SK-N-SH (cell line): ENCODE measurements around the gene HSPA1L. TPM values are rescaled to one million over a fixed set of nuclear protein-coding genes. Genes with fewer than 3 reads are reported as not detected.
"Not testable (repeated sequence)": the region's sequence is repeated elsewhere in the genome, so short reads cannot be mapped to it uniquely, and the experiment has no call there.

Experiments used
- CTCF ChIA-PET: fragments of 300-600, 350-600 bp; formaldehyde crosslinking; extraction: SDS; loops from one replicate; lab custom pipeline; 2021; lab: Yijun Ruan, JAX
- POLR2A ChIA-PET: fragments of 350-600 bp; sonication (Branson Sonifier 250); formaldehyde crosslinking; extraction: SDS; loops from one replicate; lab custom pipeline; 2020; ENCODE audit warnings: antibody characterized with exemption, inconsistent platforms; lab: Yijun Ruan, JAX
- DNase-seq: peaks from one replicate; pipeline ENCODE4 v3.0.0; 2012
- H2AFZ ChIP-seq: fragments of 200-600 bp; sonication (generic); 2 replicates; pipeline ENCODE4 v1.8.1; 2016; ENCODE audit warnings: antibody characterized with exemption, mild to moderate bottlenecking, low read depth
- H3F3A ChIP-seq: fragments of 200-600 bp; sonication (generic); replicated peaks from 2 replicates; pipeline ENCODE3; 2016; ENCODE audit warnings: antibody characterized with exemption, mild to moderate bottlenecking; ENCODE audit not compliant: insufficient read depth
- H3K27ac ChIP-seq, 2 experiments: fragments of 200-500 bp in 1 of 2; fragments of 200-600 bp in 1 of 2; sonication (Bioruptor generic) in 1 of 2; sonication (generic), shearing (Covaris generic) in 1 of 2; 2 replicates each; pipeline versions ENCODE4 v1.5.1 to v1.6.1; 2014 to 2016; ENCODE audit warnings: low read depth in 2 of 2, inconsistent platforms in 1 of 2, low read length in 1 of 2, mild to moderate bottlenecking in 1 of 2, mixed read lengths in 1 of 2
- H3K27me3 ChIP-seq: fragments of 200-600 bp; sonication (generic), shearing (Covaris generic); 2 replicates; pipeline ENCODE4 v1.6.1; 2016; ENCODE audit warnings: mixed run types; ENCODE audit not compliant: insufficient read depth
- H3K36me3 ChIP-seq, 2 experiments: fragments of 200-500 bp in 1 of 2; fragments of 200-600 bp in 1 of 2; sonication (Bioruptor generic) in 1 of 2; sonication (generic) in 1 of 2; replicated peaks in 1 of 2; 2 replicates each; pipeline versions ENCODE3 to v1.5.1; 2014 to 2016; ENCODE audit warnings: low read length in 1 of 2, mild to moderate bottlenecking in 1 of 2; ENCODE audit not compliant: insufficient read depth in 2 of 2, control insufficient read depth in 1 of 2
- H3K4me1 ChIP-seq, 2 experiments: fragments of 200-500 bp in 1 of 2; fragments of 200-600 bp in 1 of 2; sonication (Bioruptor generic) in 1 of 2; sonication (generic), shearing (Covaris generic) in 1 of 2; 2 replicates each; pipeline versions ENCODE4 v1.5.1 to v1.6.1; 2014 to 2016; ENCODE audit warnings: low read depth in 1 of 2, low read length in 1 of 2, mixed run types in 1 of 2; ENCODE audit not compliant: insufficient read depth in 2 of 2, control insufficient read depth in 1 of 2
- H3K4me2 ChIP-seq: fragments of 200-600 bp; sonication (generic), shearing (Covaris generic); 2 replicates; pipeline ENCODE4 v1.6.1; 2017; ENCODE audit warnings: mixed run types
- H3K4me3 ChIP-seq, 2 experiments: fragments of 200-500 bp in 1 of 2; fragments of 200-600 bp in 1 of 2; sonication (Bioruptor generic) in 1 of 2; sonication (generic), shearing (Covaris generic) in 1 of 2; 2 replicates each; pipeline versions ENCODE4 v1.5.1 to v1.8.1; 2014 to 2016; ENCODE audit warnings: low read depth in 2 of 2, inconsistent platforms in 1 of 2, low read length in 1 of 2, mild to moderate bottlenecking in 1 of 2, mixed read lengths in 1 of 2, moderate library complexity in 1 of 2
- H3K79me2 ChIP-seq: fragments of 200-600 bp; sonication (generic); 2 replicates; pipeline ENCODE4 v1.8.1; 2017; ENCODE audit warnings: mild to moderate bottlenecking; ENCODE audit not compliant: insufficient read depth
- H3K9ac ChIP-seq: fragments of 200-600 bp; sonication (generic); 2 replicates; pipeline ENCODE4 v1.6.1; 2017; ENCODE audit warnings: mixed run types
- H3K9me2 ChIP-seq: fragments of 200-600 bp; sonication (generic); 2 replicates; pipeline ENCODE4 v1.6.1; 2017; ENCODE audit warnings: mixed run types
- H3K9me3 ChIP-seq: fragments of 200-600 bp; sonication (generic); 2 replicates; pipeline ENCODE4 v1.6.1; 2017; ENCODE audit warnings: mixed run types, mild to moderate bottlenecking, moderate library complexity
- H4K20me1 ChIP-seq: fragments of 200-600 bp; sonication (generic); 2 replicates; pipeline ENCODE4 v1.6.1; 2017; ENCODE audit warnings: mild to moderate bottlenecking, mixed run types; ENCODE audit not compliant: insufficient read depth
- CHD2 ChIP-seq: fragments of 150-350 bp; IDR thresholded peaks from 2 replicates; pipeline ENCODE4 v1.6.1; 2018; ENCODE audit warnings: low read length; ENCODE audit not compliant: partially characterized antibody
- MEF2A ChIP-seq: IDR thresholded peaks from 2 replicates; pipeline ENCODE4 v1.4.0; 2012; ENCODE audit warnings: low read depth, borderline replicate concordance
- NFIC ChIP-seq: IDR thresholded peaks from 2 replicates; pipeline ENCODE4 v1.4.0; 2012; ENCODE audit warnings: borderline replicate concordance
- POLR2AphosphoS5 ChIP-seq: IDR thresholded peaks from 2 replicates; pipeline ENCODE4 v1.6.1; 2012; ENCODE audit warnings: low read depth, low read length
- RCOR1 ChIP-seq: fragments of 150-350 bp; IDR thresholded peaks from 2 replicates; pipeline ENCODE4 v1.6.1; 2017; ENCODE audit warnings: antibody characterized with exemption, low read length
- RFX5 ChIP-seq: IDR thresholded peaks from 2 replicates; pipeline ENCODE4 v1.6.1; 2012; ENCODE audit warnings: mild to moderate bottlenecking, improper control_type of control experiment, low read length
- SIN3A ChIP-seq: IDR thresholded peaks from 2 replicates; pipeline ENCODE4 v1.6.1; 2012; ENCODE audit warnings: low read depth, mild to moderate bottlenecking, low read length, moderate library complexity, borderline replicate concordance
- TAF1 ChIP-seq: IDR thresholded peaks from 2 replicates; pipeline ENCODE4 v1.6.1; 2012; ENCODE audit warnings: low read depth, mild to moderate bottlenecking, low read length, moderate library complexity, borderline replicate concordance
- TEAD4 ChIP-seq: IDR thresholded peaks from 2 replicates; pipeline ENCODE4 v1.4.0; 2012; ENCODE audit warnings: mild to moderate bottlenecking, borderline replicate concordance; ENCODE audit not compliant: insufficient read depth
- WGBS: methylation state at CpG from one replicate; pipeline ENCODE4 v1.1.6; 2017; ENCODE audit warnings: low lambda C conversion rate; 5-methylcytosine and 5-hydroxymethylcytosine counted together
- polyA plus RNA-seq, 3 experiments: library from polyadenylated mRNA; depleted of rRNA; stranded (reverse); fragments of >200 nt; gene quantifications; 2 replicates each; pipeline ENCODE4 v1.2.3, GENCODE V29; 2012
- TF ChIP-seq, protein P1 (sequence below): IDR thresholded peaks from 2 replicates; pipeline ENCODE4 v1.4.0; 2012; ENCODE audit warnings: low read depth, borderline replicate concordance
- TF ChIP-seq, protein P2 (sequence below): IDR thresholded peaks from 2 replicates; pipeline ENCODE4; 2012

Gene HSPA1L
- polyA plus RNA-seq, 1 of the 3 experiments (the other 2 are of a cell fraction) = 0.69 TPM

DNA sequence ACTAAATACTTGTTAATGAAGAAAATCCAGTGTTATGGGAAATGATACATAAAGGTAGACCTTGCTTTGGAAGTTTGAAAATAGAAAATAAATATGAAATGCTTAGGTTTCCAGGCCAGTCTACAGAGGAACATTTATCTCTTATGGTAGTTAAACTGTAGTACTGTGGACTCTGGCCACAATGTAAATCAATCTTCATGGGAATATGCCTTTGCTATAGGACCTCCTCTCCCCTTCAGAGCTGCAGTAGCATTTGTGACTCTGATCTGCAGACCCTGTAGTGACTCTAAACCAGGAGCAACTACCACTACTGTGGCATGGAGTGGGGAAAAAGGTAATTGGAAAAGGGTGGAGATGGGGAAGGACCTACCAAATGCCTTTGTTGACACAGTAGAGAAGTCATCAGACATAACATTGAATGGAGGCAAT is 4.8 kb upstream of the HSPA1L start (continued):
- TF ChIP-seq RFX5 (no peak), TAF1 (no peak), RCOR1 (no peak), MEF2A (no peak), TEAD4 (no peak)
- TF ChIP-seq, all 33 proteins: peak for 0

DNA sequence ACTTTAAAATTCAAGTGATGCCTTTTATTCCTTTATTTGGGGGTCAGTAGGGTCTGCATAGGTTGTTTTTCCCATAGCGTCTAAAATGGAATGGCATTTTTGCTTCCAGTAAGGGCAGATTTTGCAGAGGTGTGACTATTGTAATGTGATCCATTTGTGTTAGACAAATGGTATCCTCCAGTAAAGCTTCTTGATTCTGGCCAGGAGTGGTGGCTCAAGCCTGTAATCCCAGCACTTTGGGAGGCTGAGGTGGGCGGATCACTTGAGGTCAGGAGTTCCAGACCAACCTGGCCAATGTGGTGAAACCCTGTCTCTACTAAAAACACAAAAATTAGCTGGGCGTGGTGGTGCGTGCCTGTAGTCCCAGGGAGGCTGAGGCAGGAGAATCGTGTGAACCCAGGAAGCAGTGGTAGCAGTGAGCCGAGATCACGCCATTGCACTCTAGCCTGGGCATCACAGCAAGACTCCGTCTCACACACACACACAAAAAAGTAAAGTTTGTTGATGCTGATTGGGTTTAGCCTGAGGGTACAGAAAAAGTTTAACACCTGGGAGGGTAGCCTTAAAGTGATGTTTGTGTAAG is 2.9 kb upstream of the HSPA1L start:
- H3K9me2 ChIP-seq, H2AFZ ChIP-seq, H3K36me3 ChIP-seq, H3K27me3 ChIP-seq, H3K27ac ChIP-seq, DNase-seq, H4K20me1 ChIP-seq, H3K9me3 ChIP-seq, CTCF ChIA-PET, POLR2A ChIA-PET, H3K9ac ChIP-seq, H3K4me1 ChIP-seq: not testable (repeated sequence)
- Histone ChIP-seq H3K4me2 (peak overlapping the region; percentile 50), H3K79me2 (peaks cover 10% of the 10 kb centered on the region), H3F3A (peaks cover 17% of the 10 kb centered on the region), H3K4me3 (peak overlapping the region; percentile 26 to 39; a peak in 2 of 4 replicates)
- 84% methylated on average over 8 of the region's 8 CpGs for WGBS

DNA sequence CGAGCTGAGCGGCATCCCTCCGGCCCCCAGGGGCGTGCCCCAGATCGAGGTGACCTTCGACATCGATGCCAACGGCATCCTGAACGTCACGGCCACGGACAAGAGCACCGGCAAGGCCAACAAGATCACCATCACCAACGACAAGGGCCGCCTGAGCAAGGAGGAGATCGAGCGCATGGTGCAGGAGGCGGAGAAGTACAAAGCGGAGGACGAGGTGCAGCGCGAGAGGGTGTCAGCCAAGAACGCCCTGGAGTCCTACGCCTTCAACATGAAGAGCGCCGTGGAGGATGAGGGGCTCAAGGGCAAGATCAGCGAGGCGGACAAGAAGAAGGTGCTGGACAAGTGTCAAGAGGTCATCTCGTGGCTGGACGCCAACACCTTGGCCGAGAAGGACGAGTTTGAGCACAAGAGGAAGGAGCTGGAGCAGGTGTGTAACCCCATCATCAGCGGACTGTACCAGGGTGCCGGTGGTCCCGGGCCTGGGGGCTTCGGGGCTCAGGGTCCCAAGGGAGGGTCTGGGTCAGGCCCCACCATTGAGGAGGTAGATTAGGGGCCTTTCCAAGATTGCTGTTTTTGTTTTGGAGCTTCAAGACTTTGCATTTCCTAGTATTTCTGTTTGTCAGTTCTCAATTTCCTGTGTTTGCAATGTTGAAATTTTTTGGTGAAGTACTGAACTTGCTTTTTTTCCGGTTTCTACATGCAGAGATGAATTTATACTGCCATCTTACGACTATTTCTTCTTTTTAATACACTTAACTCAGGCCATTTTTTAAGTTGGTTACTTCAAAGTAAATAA is 2.2 kb upstream of the HSPA1L start:
- Histone ChIP-seq H3K79me2 (peaks cover 10% of the 10 kb centered on the region), H3K4me2 (peak overlapping the region; percentile 50), H3F3A (peaks cover 11% of the 10 kb centered on the region), H3K4me3 (peak overlapping the region; percentile 26 to 39; a peak in 2 of 4 replicates)
- H3K4me1 ChIP-seq, H3K36me3 ChIP-seq, H2AFZ ChIP-seq, DNase-seq, H4K20me1 ChIP-seq, H3K27me3 ChIP-seq, POLR2A ChIA-PET, H3K9me3 ChIP-seq, H3K9me2 ChIP-seq, H3K27ac ChIP-seq, H3K9ac ChIP-seq, CTCF ChIA-PET: not testable (repeated sequence)
- 84% methylated on average over 7 of the region's 37 CpGs for WGBS

DNA sequence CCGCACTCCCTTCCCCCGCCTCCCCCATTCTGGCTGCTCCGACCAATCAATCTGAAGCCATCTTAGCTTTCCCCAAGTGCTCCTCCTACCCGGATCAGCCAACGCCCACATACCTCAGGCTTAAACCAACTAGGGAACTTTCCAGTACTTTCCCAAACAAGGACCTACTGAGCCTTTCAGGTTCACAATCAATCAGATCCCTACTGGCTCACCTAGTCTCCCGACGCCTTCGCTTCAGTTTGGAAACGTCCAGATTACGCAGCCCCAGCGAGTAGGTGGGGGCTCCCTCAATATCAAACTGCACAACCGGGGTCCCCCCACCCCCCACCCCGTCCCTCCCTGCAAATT is 432 bp downstream of the HSPA1L start:
- POLR2A ChIA-PET = interaction anchor here (0.7 to 2.2 kb wide), 13 partner anchors 8 to 314 kb away, joined by 3 to 10 read pairs (median 4); partner anchors contain the start of genes ATF6B, DDAH2, EHMT2 and HSPA1B
- Histone ChIP-seq H3K9me3 (no peaks in the 10 kb centered on the region), H3K4me1 (peaks cover 4 to 6% of the 10 kb centered on the region in 2 experiments; a peak in 2 of 4 replicates), H2AFZ (peak overlapping the region; percentile 68), H3K79me2 (peaks cover 10% of the 10 kb centered on the region), H3K4me3 (peak overlapping the region; percentile 62 to 79), H3K36me3 (no peaks in the 10 kb centered on the region), H3K4me2 (peak overlapping the region; percentile 97), H3F3A (peaks cover 11% of the 10 kb centered on the region), H3K9ac (peak overlapping the region; percentile 74; the same call in 1 of the 2 replicates), H3K27ac (peak overlapping the region; percentile 98), H3K9me2 (no peaks in the 10 kb centered on the region), H4K20me1 (no peaks in the 10 kb centered on the region), H3K27me3 (no peaks in the 10 kb centered on the region)
- CTCF ChIA-PET = interaction anchor here (0.6 to 4.5 kb wide), 5 partner anchors 16 to 126 kb away, joined by 3 to 27 read pairs (median 7); partner anchors contain the start of gene VARS1
- DNase-seq = no peak
- under 1% methylated on average over 13 of the region's 13 CpGs for WGBS
- no peak for TF ChIP-seq NFIC
- TF ChIP-seq CHD2 = peak; percentile 62
- TF ChIP-seq, protein P1, sequence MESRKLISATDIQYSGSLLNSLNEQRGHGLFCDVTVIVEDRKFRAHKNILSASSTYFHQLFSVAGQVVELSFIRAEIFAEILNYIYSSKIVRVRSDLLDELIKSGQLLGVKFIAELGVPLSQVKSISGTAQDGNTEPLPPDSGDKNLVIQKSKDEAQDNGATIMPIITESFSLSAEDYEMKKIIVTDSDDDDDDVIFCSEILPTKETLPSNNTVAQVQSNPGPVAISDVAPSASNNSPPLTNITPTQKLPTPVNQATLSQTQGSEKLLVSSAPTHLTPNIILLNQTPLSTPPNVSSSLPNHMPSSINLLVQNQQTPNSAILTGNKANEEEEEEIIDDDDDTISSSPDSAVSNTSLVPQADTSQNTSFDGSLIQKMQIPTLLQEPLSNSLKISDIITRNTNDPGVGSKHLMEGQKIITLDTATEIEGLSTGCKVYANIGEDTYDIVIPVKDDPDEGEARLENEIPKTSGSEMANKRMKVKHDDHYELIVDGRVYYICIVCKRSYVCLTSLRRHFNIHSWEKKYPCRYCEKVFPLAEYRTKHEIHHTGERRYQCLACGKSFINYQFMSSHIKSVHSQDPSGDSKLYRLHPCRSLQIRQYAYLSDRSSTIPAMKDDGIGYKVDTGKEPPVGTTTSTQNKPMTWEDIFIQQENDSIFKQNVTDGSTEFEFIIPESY = no peak
- 0 out of 2 replicates have a peak, but pooled peaks have one; percentile 17 for TF ChIP-seq TEAD4
- peak; percentile 45; the same call in 1 of the 2 replicates for TF ChIP-seq TAF1
- TF ChIP-seq, protein P2, sequence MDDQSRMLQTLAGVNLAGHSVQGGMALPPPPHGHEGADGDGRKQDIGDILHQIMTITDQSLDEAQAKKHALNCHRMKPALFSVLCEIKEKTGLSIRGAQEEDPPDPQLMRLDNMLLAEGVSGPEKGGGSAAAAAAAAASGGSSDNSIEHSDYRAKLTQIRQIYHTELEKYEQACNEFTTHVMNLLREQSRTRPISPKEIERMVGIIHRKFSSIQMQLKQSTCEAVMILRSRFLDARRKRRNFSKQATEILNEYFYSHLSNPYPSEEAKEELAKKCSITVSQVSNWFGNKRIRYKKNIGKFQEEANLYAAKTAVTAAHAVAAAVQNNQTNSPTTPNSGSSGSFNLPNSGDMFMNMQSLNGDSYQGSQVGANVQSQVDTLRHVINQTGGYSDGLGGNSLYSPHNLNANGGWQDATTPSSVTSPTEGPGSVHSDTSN = peak; percentile 50
- TF ChIP-seq SIN3A = peak; percentile 34; the same call in 1 of the 2 replicates
- peak; percentile 66; the same call in 1 of the 2 replicates for TF ChIP-seq POLR2AphosphoS5
